Retina (tissue), 1 donor: ENCODE results near the gene PCAT7.
"Not testable (repeated sequence)": the region's sequence is repeated elsewhere in the genome, so short reads cannot be mapped to it uniquely, and the experiment has no call there.

Experiments
- DNase-seq: peaks from one replicate; pipeline ENCODE4 v3.0.0-alpha.2; 2016

The PCAT7 gene

GRCh38 chr9:94554439-94555331 is at the start of gene PCAT7:
Gene PCAT7, plus strand, starts transcription at chr9:94555083.
- DNase-seq, result peak; percentile 2

- DNase-seq, result not testable (repeated sequence)
Measured at GRCh38 chr9:94506370-94506769, 48.5 kb upstream of the PCAT7 start.

GRCh38 chr9:94507531-94508258 is 47.2 kb upstream of the PCAT7 start:
- no peak for DNase-seq

GRCh38 chr9:94511134-94511954 is 43.5 kb upstream of the PCAT7 start:
- DNase-seq, result no peak

GRCh38 chr9:94511955-94512265 is 43.0 kb upstream of the PCAT7 start:
- no peak for DNase-seq

- no peak for DNase-seq
Measured at GRCh38 chr9:94514722-94515121, 40.2 kb upstream of the PCAT7 start.

GRCh38 chr9:94517254-94517653 is 37.6 kb upstream of the PCAT7 start:
- DNase-seq, result no peak

- DNase-seq, result no peak
Measured at GRCh38 chr9:94525396-94526035, 29.4 kb upstream of the PCAT7 start.

- DNase-seq, result no peak
Measured at GRCh38 chr9:94526271-94526670, 28.6 kb upstream of the PCAT7 start.

GRCh38 chr9:94526951-94527350 is 27.9 kb upstream of the PCAT7 start:
- no peak for DNase-seq

- no peak for DNase-seq
Measured at GRCh38 chr9:94528886-94529285, 26.0 kb upstream of the PCAT7 start.

GRCh38 chr9:94533155-94533554 is 21.7 kb upstream of the PCAT7 start:
- DNase-seq, result no peak

GRCh38 chr9:94533601-94534000 is 21.3 kb upstream of the PCAT7 start:
- no peak for DNase-seq

GRCh38 chr9:94534901-94535300 is 20.0 kb upstream of the PCAT7 start:
- no peak for DNase-seq

- no peak for DNase-seq
Measured at GRCh38 chr9:94538908-94539307, 16.0 kb upstream of the PCAT7 start.

- DNase-seq, result not testable (repeated sequence)
Measured at GRCh38 chr9:94544335-94544734, 10.5 kb upstream of the PCAT7 start.

- no peak for DNase-seq
Measured at GRCh38 chr9:94545940-94546339, 8.9 kb upstream of the PCAT7 start.

GRCh38 chr9:94553029-94553938 is 1.6 kb upstream of the PCAT7 start:
- DNase-seq, result no peak

GRCh38 chr9:94554078-94554438 is 825 bp upstream of the PCAT7 start:
- no peak for DNase-seq

GRCh38 chr9:94557376-94557775 is 2.5 kb downstream of the PCAT7 start:
- DNase-seq, result no peak

GRCh38 chr9:94560237-94560636 is 5.4 kb downstream of the PCAT7 start:
- no peak for DNase-seq

- DNase-seq, result no peak
Measured at GRCh38 chr9:94563548-94563947, 8.7 kb downstream of the PCAT7 start.
